Lung (tissue), 12 donors: Measurements from ENCODE around the gene MEX3D. TPM values are rescaled to one million over a fixed set of nuclear protein-coding genes. Genes with fewer than 3 reads are reported as not detected.

Experiments used
- ATAC-seq: fragments of 200-7000 bp; cut with Tn5 transposase; one replicate; pipeline ENCODE4 v1.9.1; 2020; ENCODE audit warnings: moderate number of reproducible peaks; ENCODE audit not compliant: insufficient read depth, low FRiP score
- DNase-seq, 3 donors: peaks; one replicate each; pipeline ENCODE4 v3.0.0-alpha.2; 2013 to 2017
- H3K27ac ChIP-seq, 2 donors: one replicate each; pipeline ENCODE4 v1.5.1; 2013; ENCODE audit warnings: mild to moderate bottlenecking in 2 of 2, moderate library complexity in 2 of 2, control low read depth in 1 of 2, inconsistent platforms in 1 of 2, low read depth in 1 of 2, low read length in 1 of 2
- H3K27me3 ChIP-seq, 3 donors: one replicate each; pipeline ENCODE4 v1.5.1; 2013; ENCODE audit warnings: low read length in 2 of 3; ENCODE audit not compliant: control insufficient read depth in 3 of 3, insufficient read depth in 3 of 3
- H3K36me3 ChIP-seq, 4 donors: one replicate each; pipeline ENCODE4 v1.5.1; 2013; ENCODE audit warnings: low read length in 4 of 4, mild to moderate bottlenecking in 1 of 4, moderate library complexity in 1 of 4; ENCODE audit not compliant: control insufficient read depth in 4 of 4, insufficient read depth in 4 of 4
- H3K4me1 ChIP-seq, 5 donors: one replicate each; pipeline ENCODE4 v1.5.1; 2013; ENCODE audit warnings: low read length in 5 of 5, mild to moderate bottlenecking in 2 of 5, moderate library complexity in 1 of 5; ENCODE audit not compliant: control insufficient read depth in 5 of 5, insufficient read depth in 5 of 5
- H3K4me3 ChIP-seq: one replicate; pipeline ENCODE4 v1.5.1; 2013; ENCODE audit warnings: mild to moderate bottlenecking, control low read depth, moderate library complexity
- H3K9ac ChIP-seq, 2 donors: one replicate each; pipeline ENCODE4 v1.5.1; 2013; ENCODE audit warnings: low read length in 2 of 2, control low read depth in 1 of 2; ENCODE audit not compliant: insufficient read depth in 1 of 2
- H3K9me3 ChIP-seq, 4 donors: one replicate each; pipeline ENCODE4 v1.5.1; 2013; ENCODE audit warnings: low read length in 3 of 4, mild to moderate bottlenecking in 1 of 4, moderate library complexity in 1 of 4; ENCODE audit not compliant: control insufficient read depth in 4 of 4, insufficient read depth in 3 of 4
- CTCF ChIP-seq: IDR thresholded peaks from 2 replicates; pipeline ENCODE4 v1.5.1; 2012; ENCODE audit warnings: mild to moderate bottlenecking; ENCODE audit errors: control extremely low read depth, extremely low read depth
- WGBS, 2 donors: extraction: QIAGEN DNeasy Blood & Tissue Kit; methylation state at CpG; one replicate each; pipeline ENCODE4 v1.1.7; 2013; 5-methylcytosine and 5-hydroxymethylcytosine counted together
- polyA plus RNA-seq, 2 donors: library from polyadenylated mRNA; stranded (reverse); fragments of 200-250 nt; gene quantifications; one replicate each; pipeline ENCODE4 v1.2.1, GENCODE V29; 2013
- total RNA-seq, 2 donors: library from RNA; depleted of rRNA in 1 of 2; stranded (reverse); fragments of >200 nt in 1 of 2; gene quantifications; one replicate each; pipeline ENCODE4 v1.2.1, GENCODE V29; 2014 to 2021
- donor health status: control.
- donor health status: control.
- donor health status: Bipolar disorder and iron deficiency.
- donor health status: healthy.
- donor health status: DM: yes; HTN: yes; CAD: no.

The MEX3D gene
- total and polyA plus RNA-seq, 4 donors, result 4.8 to 33.9 (median 19.8) TPM

GRCh38 chr19:1615156-1615765 lies 47.1 kb upstream of the MEX3D start:
- DNase-seq (no peak), ATAC-seq (no peak)
- TF ChIP-seq CTCF, result no peak
- H3K4me3 ChIP-seq, result no peak overlapping the region
- H3K4me1 ChIP-seq, result no peaks in the 10 kb centered on the region
- H3K9me3 ChIP-seq, result peaks cover 0 to 3% (median 0%) of the 10 kb centered on the region in 4 donors
- peaks cover 9 to 69% (median 29%) of the 10 kb centered on the region in 4 donors for H3K36me3 ChIP-seq
- no peak overlapping the region for H3K27ac ChIP-seq
- 92 to 93% methylated on average over 37 to 41 of the region's 41 CpGs for WGBS, 2 donors
- H3K9ac ChIP-seq, result no peak overlapping the region
- H3K27me3 ChIP-seq, result no peaks in the 10 kb centered on the region

- peaks cover 9 to 61% (median 28%) of the 10 kb centered on the region in 4 donors for H3K36me3 ChIP-seq
- no peaks in the 10 kb centered on the region for H3K27me3 ChIP-seq
- TF ChIP-seq CTCF, result no peak
- H3K27ac ChIP-seq, result no peak overlapping the region
- H3K4me3 ChIP-seq, result no peak overlapping the region
- no peak for DNase-seq
- WGBS, 2 donors, result 94 to 95% methylated on average over 30 to 32 of the region's 32 CpGs
- peaks cover 0 to 3% (median 0%) of the 10 kb centered on the region in 4 donors for H3K9me3 ChIP-seq
- ATAC-seq, result no peak
- H3K9ac ChIP-seq, result no peak overlapping the region
- H3K4me1 ChIP-seq, result no peaks in the 10 kb centered on the region
Measured at GRCh38 chr19:1613808-1614570, 45.9 kb upstream of the MEX3D start.

- 78 to 82% methylated on average over 9 of the region's 9 CpGs for WGBS, 2 donors
- Histone ChIP-seq H3K36me3 (peaks cover 9 to 55% (median 24%) of the 10 kb centered on the region in 4 donors), H3K9ac (no peak overlapping the region), H3K4me3 (no peak overlapping the region), H3K27me3 (no peaks in the 10 kb centered on the region), H3K27ac (no peak overlapping the region), H3K4me1 (peaks cover 0 to 4% (median 0%) of the 10 kb centered on the region in 5 donors), H3K9me3 (peaks cover 0 to 3% (median 0%) of the 10 kb centered on the region in 4 donors)
- DNase-seq (no peak), ATAC-seq (no peak)
- TF ChIP-seq CTCF, result no peak
Measured at GRCh38 chr19:1613146-1613545, 45.0 kb upstream of the MEX3D start.
